ENCODE results near the gene GPR61.

GPR61 gene

GRCh38 chr1:109556563-109556962 lies 16.9 kb downstream of the GPR61 start:
- H3K4me3 ChIP-seq (ENCODE audit: low read depth, low read length), result no peak overlapping the region
- DNase-seq (ENCODE audit: low read depth), result no peak
- no peak for TF ChIP-seq CTCF (IDR thresholded peaks at IDR 0.05; ENCODE audit: low read depth, low read length, missing control alignments)

GRCh38 chr1:109557520-109557919 lies 17.8 kb downstream of the GPR61 start:
- TF ChIP-seq CTCF (IDR thresholded peaks at IDR 0.05; ENCODE audit: low read depth, low read length, missing control alignments), result no peak
- DNase-seq (ENCODE audit: low read depth), result no peak
- no peak overlapping the region for H3K4me3 ChIP-seq (ENCODE audit: low read depth, low read length)

GRCh38 chr1:109559995-109560394 lies 20.3 kb downstream of the GPR61 start:
- no peak overlapping the region for H3K4me3 ChIP-seq (ENCODE audit: low read depth, low read length)
- DNase-seq (ENCODE audit: low read depth), result no peak
- no peak for TF ChIP-seq CTCF (IDR thresholded peaks at IDR 0.05; ENCODE audit: low read depth, low read length, missing control alignments)

- no peak for TF ChIP-seq CTCF (IDR thresholded peaks at IDR 0.05; ENCODE audit: low read depth, low read length, missing control alignments)
- no peak for DNase-seq (ENCODE audit: low read depth)
- H3K4me3 ChIP-seq (ENCODE audit: low read depth, low read length), result no peak overlapping the region
Measured at GRCh38 chr1:109564194-109564878, 24.7 kb downstream of the GPR61 start.

GRCh38 chr1:109565241-109565640 lies 25.6 kb downstream of the GPR61 start:
- TF ChIP-seq CTCF (IDR thresholded peaks at IDR 0.05; ENCODE audit: low read depth, low read length, missing control alignments), result no peak
- no peak overlapping the region for H3K4me3 ChIP-seq (ENCODE audit: low read depth, low read length)
- DNase-seq (ENCODE audit: low read depth), result no peak

- no peak for TF ChIP-seq CTCF (IDR thresholded peaks at IDR 0.05; ENCODE audit: low read depth, low read length, missing control alignments)
- no peak overlapping the region for H3K4me3 ChIP-seq (ENCODE audit: low read depth, low read length)
- no peak for DNase-seq (ENCODE audit: low read depth)
Measured at GRCh38 chr1:109566982-109567381, 27.3 kb downstream of the GPR61 start.
